Ureter (tissue), 1 donor: ENCODE results near the gene BCL2L2. TPM values are rescaled to one million over a fixed set of nuclear protein-coding genes. Genes with fewer than 3 reads are reported as not detected.
A peak's percentile ranks its signal among the peaks of the same experiment; 100 is the strongest.
"Not testable (repeated sequence)": the region's sequence is repeated elsewhere in the genome, so short reads cannot be mapped to it uniquely, and the experiment has no call there.

Source experiments
- DNase-seq: peaks from one replicate; pipeline ENCODE4 v3.0.0-alpha.2; 2020; ENCODE audit warnings: low spot score
- total RNA-seq: library from RNA; stranded (reverse); gene quantifications from one replicate; pipeline ENCODE4 v1.2.4, GENCODE V29; 2023
- donor health status: DM: yes; HTN: yes; CAD: no.

BCL2L2 gene
- total RNA-seq, 1 donor from 2014 or later = 51.1 TPM

- DNase-seq = no peak
Measured at GRCh38 chr14:23324455-23324846, 17.8 kb downstream of the BCL2L2 start.

- no peak for DNase-seq
Measured at GRCh38 chr14:23324993-23325392, 18.4 kb downstream of the BCL2L2 start.

GRCh38 chr14:23325746-23326145 lies 19.1 kb downstream of the BCL2L2 start:
- DNase-seq = not testable (repeated sequence)

GRCh38 chr14:23326491-23327332 lies 20.1 kb downstream of the BCL2L2 start:
- no peak for DNase-seq

- no peak for DNase-seq
Measured at GRCh38 chr14:23327947-23328744, 21.5 kb downstream of the BCL2L2 start.

- no peak for DNase-seq
Measured at GRCh38 chr14:23335623-23336022, 29.0 kb downstream of the BCL2L2 start.

GRCh38 chr14:23339506-23340268 lies 33.1 kb downstream of the BCL2L2 start:
- DNase-seq = no peak

GRCh38 chr14:23344481-23344880 lies 37.8 kb downstream of the BCL2L2 start:
- DNase-seq = no peak

- DNase-seq = no peak
Measured at GRCh38 chr14:23345987-23346692, 39.5 kb downstream of the BCL2L2 start.

- DNase-seq = no peak
Measured at GRCh38 chr14:23346693-23347405, 40.2 kb downstream of the BCL2L2 start.

GRCh38 chr14:23347406-23348296 lies 41.0 kb downstream of the BCL2L2 start:
- DNase-seq = no peak

- DNase-seq = no peak
Measured at GRCh38 chr14:23348297-23348655, 41.6 kb downstream of the BCL2L2 start.

- no peak for DNase-seq
Measured at GRCh38 chr14:23349156-23349845, 42.7 kb downstream of the BCL2L2 start.

GRCh38 chr14:23351681-23352505 lies 45.3 kb downstream of the BCL2L2 start:
- DNase-seq = no peak

GRCh38 chr14:23352506-23353432 lies 46.1 kb downstream of the BCL2L2 start, which contains the start of gene SLC22A17:
Gene SLC22A17 (minus strand): TSS chr14:23352887.
- peak; percentile 87 for DNase-seq

GRCh38 chr14:23353433-23353780 lies 46.8 kb downstream of the BCL2L2 start:
- DNase-seq = no peak

GRCh38 chr14:23354990-23355389 lies 48.4 kb downstream of the BCL2L2 start:
- DNase-seq = no peak
